Measurements from ENCODE around the gene IDH3A. TPM values are rescaled to one million over a fixed set of nuclear protein-coding genes. Genes with fewer than 3 reads are reported as not detected.

IDH3A gene
- total and polyA plus RNA-seq, 4 experiments from 2014 or later = 39.7 to 69.1 (median 45.9) TPM

DNA sequence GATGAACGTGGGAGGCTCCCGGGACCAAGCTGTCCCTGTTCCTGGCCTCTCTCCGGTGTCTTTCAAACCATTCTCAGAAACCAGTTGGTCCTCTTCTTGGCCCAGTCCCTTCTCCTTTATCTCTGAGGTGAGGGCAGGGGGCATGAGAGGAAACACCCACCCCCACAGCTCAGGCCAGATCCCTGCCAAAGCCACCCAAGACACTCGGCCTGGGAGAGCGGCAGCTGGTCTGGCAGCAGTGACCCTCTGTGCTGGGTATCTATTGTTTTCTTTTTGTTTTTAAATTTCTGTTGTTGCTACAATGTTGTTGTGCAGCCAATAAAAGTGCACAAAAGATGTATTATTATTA, 57.9 kb downstream of the IDH3A start:
- Histone ChIP-seq H3K27me3 (ENCODE audit: insufficient read depth, low read length) (no peaks in the 10 kb centered on the region), H3K4me3 (ENCODE audit: low read length in 2 of 2) (no peak overlapping the region), H3K36me3 (ENCODE audit: insufficient read depth, low read length) (no peaks in the 10 kb centered on the region), H3K9me3 (ENCODE audit: control insufficient read depth in 1 of 2, low read length in 2 of 2) (no peaks in the 10 kb centered on the region), H3K27ac (ENCODE audit: low read depth, low read length) (no peak overlapping the region), H3K4me1 (ENCODE audit: insufficient read depth, low read length) (no peaks in the 10 kb centered on the region)
- intact Hi-C loops (cut with micrococcal nuclease) = no loop called here
- H3K4me3 Mint-ChIP-seq = no peak overlapping the region
- H3K27ac Mint-ChIP-seq = no peak overlapping the region
- ChIA-PET CTCF (ENCODE audit: partially characterized antibody) (interaction anchor here (2.9 kb wide), 1 partner anchor 11 kb away, joined by 26 read pairs; no protein-coding TSS in a partner anchor), POLR2A (ENCODE audit: partially characterized antibody) (no interaction called here)
- no peaks in the 10 kb centered on the region for H3K36me3 Mint-ChIP-seq
- no peak for DNase-seq
- H3K9me3 Mint-ChIP-seq = no peaks in the 10 kb centered on the region
- no peaks in the 10 kb centered on the region for H3K27me3 Mint-ChIP-seq
- H3K4me1 Mint-ChIP-seq = no peaks in the 10 kb centered on the region

DNA sequence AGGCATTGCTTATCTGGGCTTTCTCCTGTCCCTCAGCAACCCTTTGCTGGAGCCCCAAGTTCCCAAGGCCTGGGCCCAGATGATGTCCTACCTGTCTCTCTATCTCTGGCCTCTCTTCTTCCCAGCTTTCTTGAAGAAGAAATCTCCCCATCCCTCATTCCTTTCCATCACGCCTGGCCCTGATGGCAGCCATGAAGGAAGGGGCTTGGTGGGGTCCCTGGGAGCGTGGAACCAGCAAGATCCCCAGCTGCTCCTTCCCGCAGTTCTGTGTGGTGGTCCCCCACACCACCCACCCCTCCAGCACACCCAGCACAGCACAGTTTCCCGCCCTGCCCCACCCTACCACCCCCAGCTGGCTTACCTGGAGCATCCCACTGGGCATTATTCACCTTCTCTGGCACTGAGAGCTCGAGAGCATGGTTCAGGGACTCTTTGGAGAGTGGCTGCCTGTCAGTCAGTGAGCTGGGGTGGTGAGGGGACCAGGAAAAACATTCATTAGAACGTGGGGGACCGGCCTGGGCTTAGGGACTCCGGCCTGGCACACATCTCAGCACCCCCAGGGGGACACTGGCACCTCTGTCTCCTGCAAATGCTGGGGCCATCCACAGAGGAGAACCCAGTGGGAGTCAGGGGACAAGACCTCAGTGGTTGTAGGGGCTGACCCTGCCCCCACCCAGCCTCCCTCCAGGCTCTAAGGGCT, 58.6 kb downstream of the IDH3A start:
- intact Hi-C loops (cut with micrococcal nuclease) = no loop called here
- Histone ChIP-seq H3K27ac (ENCODE audit: low read depth, low read length) (no peak overlapping the region), H3K9me3 (ENCODE audit: control insufficient read depth in 1 of 2, low read length in 2 of 2) (no peaks in the 10 kb centered on the region), H3K4me3 (ENCODE audit: low read length in 2 of 2) (no peak overlapping the region), H3K4me1 (ENCODE audit: insufficient read depth, low read length) (no peaks in the 10 kb centered on the region), H3K27me3 (ENCODE audit: insufficient read depth, low read length) (no peaks in the 10 kb centered on the region), H3K36me3 (ENCODE audit: insufficient read depth, low read length) (no peaks in the 10 kb centered on the region)
- H3K36me3 Mint-ChIP-seq = no peaks in the 10 kb centered on the region
- H3K9me3 Mint-ChIP-seq = no peaks in the 10 kb centered on the region
- DNase-seq = no peak
- no peaks in the 10 kb centered on the region for H3K27me3 Mint-ChIP-seq
- H3K4me3 Mint-ChIP-seq = no peak overlapping the region
- CTCF ChIA-PET (ENCODE audit: partially characterized antibody) = no interaction called here
- POLR2A ChIA-PET (ENCODE audit: partially characterized antibody) = no interaction called here
- H3K27ac Mint-ChIP-seq = peak overlapping the region in 1 of 7 donors; percentile 55
- no peaks in the 10 kb centered on the region for H3K4me1 Mint-ChIP-seq

DNA sequence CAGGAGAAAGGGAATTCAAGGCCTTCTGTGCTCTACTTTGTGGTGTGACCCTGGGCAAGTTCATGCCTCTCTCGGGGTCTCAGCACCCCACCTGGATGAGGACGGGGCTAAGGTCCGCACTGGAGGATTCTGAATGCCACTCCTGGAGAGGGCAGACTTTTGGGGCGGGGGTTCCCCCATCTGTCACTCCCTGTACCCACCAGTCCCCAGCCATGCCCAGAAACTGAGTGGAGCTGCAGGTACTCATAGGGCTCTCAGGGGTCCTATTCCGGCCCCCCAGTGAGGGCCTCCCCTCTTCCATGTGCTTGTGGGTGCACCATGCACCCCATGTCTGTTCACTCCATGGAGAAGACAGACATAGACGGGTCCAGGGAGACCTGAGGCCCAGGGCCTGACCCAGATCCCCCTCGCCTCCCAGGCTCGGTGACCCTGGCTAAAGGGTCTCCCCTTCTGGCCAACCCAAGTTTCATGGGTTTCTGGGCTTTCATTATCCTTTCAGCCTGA, 59.2 kb downstream of the IDH3A start:
- H3K9me3 ChIP-seq (ENCODE audit: control insufficient read depth in 1 of 2, low read length in 2 of 2) = no peaks in the 10 kb centered on the region
- no peak overlapping the region for H3K27ac ChIP-seq (ENCODE audit: low read depth, low read length)
- intact Hi-C loops (cut with micrococcal nuclease) = no loop called here
- Mint-ChIP-seq H3K36me3 (no peaks in the 10 kb centered on the region), H3K27ac (no peak overlapping the region), H3K9me3 (no peaks in the 10 kb centered on the region), H3K4me1 (no peaks in the 10 kb centered on the region), H3K27me3 (peaks cover 3% of the 10 kb centered on the region in 2 donors), H3K4me3 (no peak overlapping the region)
- H3K27me3 ChIP-seq (ENCODE audit: insufficient read depth, low read length) = no peaks in the 10 kb centered on the region
- H3K4me3 ChIP-seq (ENCODE audit: low read length in 2 of 2) = no peak overlapping the region
- H3K4me1 ChIP-seq (ENCODE audit: insufficient read depth, low read length) = no peaks in the 10 kb centered on the region
- ChIA-PET CTCF (ENCODE audit: partially characterized antibody) (no interaction called here), POLR2A (ENCODE audit: partially characterized antibody) (no interaction called here)
- no peaks in the 10 kb centered on the region for H3K36me3 ChIP-seq (ENCODE audit: insufficient read depth, low read length)
- DNase-seq = no peak

DNA sequence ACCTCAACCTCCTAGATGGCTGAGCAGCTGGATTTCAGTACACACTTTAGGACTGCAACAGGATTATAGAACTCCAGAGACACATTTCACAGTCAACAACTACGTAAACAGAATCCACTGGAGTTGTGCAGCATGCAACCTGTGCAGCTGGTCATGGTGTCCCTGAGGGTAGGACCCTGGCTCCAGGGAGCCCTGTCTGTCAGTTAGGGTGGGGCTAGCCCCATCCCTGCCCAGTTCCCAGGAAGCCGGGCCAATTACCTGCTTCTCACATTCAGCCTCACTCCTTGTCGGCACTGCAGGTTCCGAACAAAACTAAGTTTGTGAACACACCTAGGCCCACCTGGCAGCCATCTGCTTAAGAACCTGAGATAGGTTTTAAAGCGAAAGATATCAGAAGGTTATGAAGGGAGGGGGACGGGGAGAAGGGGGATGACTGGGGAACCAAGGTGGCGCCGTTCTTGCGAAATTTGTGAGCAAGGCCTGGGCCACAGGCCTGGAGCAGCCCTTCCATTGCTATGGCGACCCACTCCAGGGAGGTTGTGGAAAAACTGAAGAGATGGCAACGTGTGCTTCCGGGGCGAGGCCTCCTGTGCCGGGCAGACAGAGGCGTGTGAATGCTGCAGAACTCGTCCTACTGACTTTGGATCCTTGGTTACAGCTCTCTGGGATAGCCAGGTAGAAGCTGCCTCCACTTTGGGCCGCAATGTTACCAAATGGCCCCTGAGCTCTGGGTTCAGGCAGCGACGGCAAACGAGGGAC, 59.9 kb downstream of the IDH3A start:
- no peaks in the 10 kb centered on the region for H3K9me3 Mint-ChIP-seq
- no peaks in the 10 kb centered on the region for H3K27me3 ChIP-seq (ENCODE audit: insufficient read depth, low read length)

DNA sequence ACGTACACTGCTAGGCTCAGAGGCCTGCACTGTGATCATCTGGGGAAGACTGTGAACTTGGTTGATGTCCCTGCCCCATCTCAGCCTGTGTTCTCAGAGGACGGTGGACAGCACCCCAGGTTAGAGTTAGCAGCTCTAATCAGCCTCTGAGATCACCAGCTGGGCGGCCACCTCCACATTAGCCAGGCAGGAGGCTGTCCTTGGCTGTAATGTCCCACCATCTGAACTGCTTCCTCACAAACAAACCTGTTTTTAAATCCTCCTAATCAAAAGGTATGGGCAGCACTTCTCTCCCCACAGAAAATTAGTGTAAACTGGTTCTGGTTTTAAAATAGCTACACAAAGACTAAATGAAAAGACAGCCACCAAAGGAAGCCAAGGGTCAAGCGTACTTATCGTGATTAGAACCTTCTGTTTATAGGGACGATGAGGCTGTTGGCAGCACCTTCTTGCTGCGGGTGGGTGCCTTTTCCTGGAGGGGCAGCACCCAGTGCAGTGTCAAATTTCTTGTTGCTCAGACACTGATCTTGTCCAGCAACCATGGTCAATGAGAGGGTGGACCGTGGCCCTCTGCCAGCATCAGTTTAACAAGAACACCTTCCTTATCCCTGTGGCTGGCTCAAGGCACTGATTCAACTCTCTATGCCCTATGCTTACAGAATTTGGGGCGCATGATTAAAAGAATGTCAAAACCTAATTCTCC, 60.6 kb downstream of the IDH3A start:
- DNase-seq = no peak
- ChIA-PET CTCF (ENCODE audit: partially characterized antibody) (interaction anchor here (1.4 kb wide), 1 partner anchor 14 kb away, joined by 6 read pairs; no protein-coding TSS in a partner anchor), POLR2A (ENCODE audit: partially characterized antibody) (no interaction called here)
- H3K27ac Mint-ChIP-seq = no peak overlapping the region
- Histone ChIP-seq H3K4me3 (ENCODE audit: low read length in 2 of 2) (no peak overlapping the region), H3K27ac (ENCODE audit: low read depth, low read length) (no peak overlapping the region), H3K9me3 (ENCODE audit: control insufficient read depth in 1 of 2, low read length in 2 of 2) (no peaks in the 10 kb centered on the region), H3K36me3 (ENCODE audit: insufficient read depth, low read length) (no peaks in the 10 kb centered on the region), H3K4me1 (ENCODE audit: insufficient read depth, low read length) (no peaks in the 10 kb centered on the region), H3K27me3 (ENCODE audit: insufficient read depth, low read length) (no peaks in the 10 kb centered on the region)
- H3K36me3 Mint-ChIP-seq = no peaks in the 10 kb centered on the region
- peaks cover 3 to 8% of the 10 kb centered on the region in 2 donors for H3K27me3 Mint-ChIP-seq
- H3K4me3 Mint-ChIP-seq = no peak overlapping the region
- H3K4me1 Mint-ChIP-seq = no peaks in the 10 kb centered on the region
- intact Hi-C loops (cut with micrococcal nuclease) = no loop called here
- H3K9me3 Mint-ChIP-seq = no peaks in the 10 kb centered on the region

More for the DNA sequence above, 59.9 kb downstream of the IDH3A start:
- H3K36me3 Mint-ChIP-seq = no peaks in the 10 kb centered on the region
- Histone ChIP-seq H3K36me3 (ENCODE audit: insufficient read depth, low read length) (no peaks in the 10 kb centered on the region), H3K27ac (ENCODE audit: low read depth, low read length) (no peak overlapping the region), H3K9me3 (ENCODE audit: control insufficient read depth in 1 of 2, low read length in 2 of 2) (no peaks in the 10 kb centered on the region), H3K4me3 (ENCODE audit: low read length in 2 of 2) (no peak overlapping the region), H3K4me1 (ENCODE audit: insufficient read depth, low read length) (no peaks in the 10 kb centered on the region)
- peaks cover 3 to 7% of the 10 kb centered on the region in 2 donors for H3K27me3 Mint-ChIP-seq
- intact Hi-C loops (cut with micrococcal nuclease) = no loop called here
- no peak overlapping the region for H3K4me3 Mint-ChIP-seq
- H3K4me1 Mint-ChIP-seq = no peaks in the 10 kb centered on the region
- CTCF ChIA-PET (ENCODE audit: partially characterized antibody) = interaction anchor here (1.4 kb wide), 1 partner anchor 14 kb away, joined by 6 read pairs; no protein-coding TSS in a partner anchor
- no peak for DNase-seq
- POLR2A ChIA-PET (ENCODE audit: partially characterized antibody) = no interaction called here
- no peak overlapping the region for H3K27ac Mint-ChIP-seq

DNA sequence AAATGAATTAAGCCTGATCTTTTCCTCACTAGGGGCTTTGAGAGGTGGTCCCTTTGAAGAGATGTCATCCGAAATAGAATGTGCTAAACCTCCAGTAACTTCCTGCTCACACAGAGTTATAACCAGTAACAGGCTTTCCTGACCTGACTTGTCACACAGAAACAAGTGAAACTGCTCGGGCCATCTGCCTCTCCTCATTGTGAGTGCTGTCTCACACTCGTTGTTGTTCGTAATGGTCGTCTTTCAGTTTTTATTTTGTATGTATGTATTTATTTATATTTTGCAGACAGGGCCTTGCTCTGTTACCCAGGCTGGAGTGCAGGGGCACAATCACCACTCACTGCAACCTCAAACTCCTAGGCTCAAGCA, 61.2 kb downstream of the IDH3A start:
- H3K9me3 Mint-ChIP-seq = no peaks in the 10 kb centered on the region
- H3K36me3 ChIP-seq (ENCODE audit: insufficient read depth, low read length) = no peaks in the 10 kb centered on the region
- H3K4me3 Mint-ChIP-seq = no peak overlapping the region
- no peaks in the 10 kb centered on the region for H3K4me1 ChIP-seq (ENCODE audit: insufficient read depth, low read length)
- CTCF ChIA-PET (ENCODE audit: partially characterized antibody) = interaction anchor here (1.4 kb wide), 1 partner anchor 15 kb away, joined by 6 read pairs; no protein-coding TSS in a partner anchor
- no peak overlapping the region for H3K27ac ChIP-seq (ENCODE audit: low read depth, low read length)
- no peak for DNase-seq
- no peaks in the 10 kb centered on the region for H3K27me3 ChIP-seq (ENCODE audit: insufficient read depth, low read length)
- H3K9me3 ChIP-seq (ENCODE audit: control insufficient read depth in 1 of 2, low read length in 2 of 2) = no peaks in the 10 kb centered on the region
- no peak overlapping the region for H3K4me3 ChIP-seq (ENCODE audit: low read length in 2 of 2)
- intact Hi-C loops (cut with micrococcal nuclease) = no loop called here
- no peaks in the 10 kb centered on the region for H3K4me1 Mint-ChIP-seq
- peaks cover 3 to 11% of the 10 kb centered on the region in 2 donors for H3K27me3 Mint-ChIP-seq
- POLR2A ChIA-PET (ENCODE audit: partially characterized antibody) = no interaction called here
- no peak overlapping the region for H3K27ac Mint-ChIP-seq
- no peaks in the 10 kb centered on the region for H3K36me3 Mint-ChIP-seq
